ENCODE data around the gene PTPRJ. TPM values are rescaled to one million over a fixed set of nuclear protein-coding genes. Genes with fewer than 3 reads are reported as not detected.

PTPRJ gene
- total and polyA plus RNA-seq, 2 donors (not counting 1 experiment from before 2014, with no cell fraction given), result 5.3 to 5.8 TPM

GRCh38 chr11:48122246-48122645, 141.9 kb downstream of the PTPRJ start:
- Histone ChIP-seq H3K4me1 (ENCODE audit: control insufficient read depth, extremely low read depth, insufficient read depth, low read length) (no peaks in the 10 kb centered on the region), H3K27me3 (ENCODE audit: control insufficient read depth, insufficient read depth, low read length) (no peaks in the 10 kb centered on the region), H3K9me3 (ENCODE audit: control insufficient read depth, insufficient read depth, low read depth, low read length) (no peaks in the 10 kb centered on the region), H3K36me3 (ENCODE audit: control insufficient read depth, insufficient read depth, low read length) (peaks cover 5% of the 10 kb centered on the region), H3K27ac (ENCODE audit: insufficient read depth, low read length) (no peak overlapping the region), H4K20me1 (ENCODE audit: control insufficient read depth, extremely low read depth, insufficient read depth, low read length) (no peaks in the 10 kb centered on the region), H2AFZ (ENCODE audit: low read length) (no peak overlapping the region), H3K79me2 (ENCODE audit: control insufficient read depth, insufficient read depth, low read length) (no peaks in the 10 kb centered on the region), H3K9ac (ENCODE audit: insufficient read depth, low read length) (no peak overlapping the region), H3K4me3 (replicated peaks in 1 of 4; ENCODE audit: control extremely low read depth in 1 of 4, insufficient read depth in 1 of 4, low read depth in 3 of 4, low read length in 4 of 4) (no peak overlapping the region), H3K4me2 (ENCODE audit: extremely low read depth, insufficient read depth, low read length) (no peak overlapping the region)
- DNase-seq (ENCODE audit: low read depth in 2 of 2), result no peak
- no peak for TF ChIP-seq CTCF (conservative IDR thresholded peaks at IDR 0.05 in 1 of 2, IDR thresholded peaks at IDR 0.05 in 1 of 2; ENCODE audit: low read depth in 1 of 2, low read length in 2 of 2)
- no peak for TF ChIP-seq EZH2 (IDR thresholded peaks at IDR 0.05; ENCODE audit: low read length, missing control alignments)

GRCh38 chr11:48122656-48123055, 142.3 kb downstream of the PTPRJ start:
- no peaks in the 10 kb centered on the region for H3K27me3 ChIP-seq (ENCODE audit: control insufficient read depth, insufficient read depth, low read length)
- no peak for DNase-seq (ENCODE audit: low read depth in 2 of 2)
- no peak overlapping the region for H3K9ac ChIP-seq (ENCODE audit: insufficient read depth, low read length)
- no peak overlapping the region for H3K4me3 ChIP-seq (replicated peaks in 1 of 4; ENCODE audit: control extremely low read depth in 1 of 4, insufficient read depth in 1 of 4, low read depth in 3 of 4, low read length in 4 of 4)
- TF ChIP-seq EZH2 (IDR thresholded peaks at IDR 0.05; ENCODE audit: low read length, missing control alignments) (no peak), CTCF (conservative IDR thresholded peaks at IDR 0.05 in 1 of 2, IDR thresholded peaks at IDR 0.05 in 1 of 2; ENCODE audit: low read depth in 1 of 2, low read length in 2 of 2) (no peak)
- H3K79me2 ChIP-seq (ENCODE audit: control insufficient read depth, insufficient read depth, low read length), result no peaks in the 10 kb centered on the region
- H3K27ac ChIP-seq (ENCODE audit: insufficient read depth, low read length), result no peak overlapping the region
- H3K4me1 ChIP-seq (ENCODE audit: control insufficient read depth, extremely low read depth, insufficient read depth, low read length), result no peaks in the 10 kb centered on the region
- no peak overlapping the region for H2AFZ ChIP-seq (ENCODE audit: low read length)
- H3K36me3 ChIP-seq (ENCODE audit: control insufficient read depth, insufficient read depth, low read length), result peaks cover 7% of the 10 kb centered on the region
- H3K9me3 ChIP-seq (ENCODE audit: control insufficient read depth, insufficient read depth, low read depth, low read length), result no peaks in the 10 kb centered on the region
- no peaks in the 10 kb centered on the region for H4K20me1 ChIP-seq (ENCODE audit: control insufficient read depth, extremely low read depth, insufficient read depth, low read length)
- no peak overlapping the region for H3K4me2 ChIP-seq (ENCODE audit: extremely low read depth, insufficient read depth, low read length)

GRCh38 chr11:48123254-48123875, 143.0 kb downstream of the PTPRJ start:
- H3K79me2 ChIP-seq (ENCODE audit: control insufficient read depth, insufficient read depth, low read length), result no peaks in the 10 kb centered on the region
- no peak overlapping the region for H3K9ac ChIP-seq (ENCODE audit: insufficient read depth, low read length)
- no peaks in the 10 kb centered on the region for H3K4me1 ChIP-seq (ENCODE audit: control insufficient read depth, extremely low read depth, insufficient read depth, low read length)
- TF ChIP-seq EZH2 (IDR thresholded peaks at IDR 0.05; ENCODE audit: low read length, missing control alignments) (no peak), CTCF (conservative IDR thresholded peaks at IDR 0.05 in 1 of 2, IDR thresholded peaks at IDR 0.05 in 1 of 2; ENCODE audit: low read depth in 1 of 2, low read length in 2 of 2) (no peak)
- H3K9me3 ChIP-seq (ENCODE audit: control insufficient read depth, insufficient read depth, low read depth, low read length), result no peaks in the 10 kb centered on the region
- no peak overlapping the region for H3K4me3 ChIP-seq (replicated peaks in 1 of 4; ENCODE audit: control extremely low read depth in 1 of 4, insufficient read depth in 1 of 4, low read depth in 3 of 4, low read length in 4 of 4)
- H2AFZ ChIP-seq (ENCODE audit: low read length), result no peak overlapping the region
- H4K20me1 ChIP-seq (ENCODE audit: control insufficient read depth, extremely low read depth, insufficient read depth, low read length), result no peaks in the 10 kb centered on the region
- peaks cover 11% of the 10 kb centered on the region for H3K36me3 ChIP-seq (ENCODE audit: control insufficient read depth, insufficient read depth, low read length)
- H3K27ac ChIP-seq (ENCODE audit: insufficient read depth, low read length), result no peak overlapping the region
- H3K27me3 ChIP-seq (ENCODE audit: control insufficient read depth, insufficient read depth, low read length), result no peaks in the 10 kb centered on the region
- no peak for DNase-seq (ENCODE audit: low read depth in 2 of 2)
- H3K4me2 ChIP-seq (ENCODE audit: extremely low read depth, insufficient read depth, low read length), result no peak overlapping the region
